Vagina (tissue), 2 donors: ENCODE results near the gene OSM.

Experiments used
- POLR2A ChIP-seq, 2 donors: fragments of 450-650 bp; IDR thresholded peaks; one replicate each; pipeline ENCODE4 v1.6.1; 2017; ENCODE audit warnings: antibody characterized with exemption in 2 of 2, mild to moderate bottlenecking in 2 of 2, moderate library complexity in 2 of 2
- POLR2AphosphoS5 ChIP-seq, 2 donors: sonication (generic); formaldehyde crosslinking; IDR thresholded peaks; one replicate each; pipeline ENCODE4 v1.9.0; 2017; ENCODE audit warnings: antibody characterized with exemption in 2 of 2, mild to moderate bottlenecking in 2 of 2, low read depth in 1 of 2; ENCODE audit not compliant: insufficient read depth in 1 of 2
- TF ChIP-seq, protein P1 (sequence below), 3 experiments: fragments of 450-650 bp in 2 of 3; fragments of 200-600 bp in 1 of 3; sonication (generic) in 1 of 3; IDR thresholded peaks; one replicate each; pipeline ENCODE4 v1.5.1; 2017 to 2019; ENCODE audit warnings: antibody characterized with exemption in 3 of 3, mild to moderate bottlenecking in 2 of 3, moderate library complexity in 2 of 3

DNA sequence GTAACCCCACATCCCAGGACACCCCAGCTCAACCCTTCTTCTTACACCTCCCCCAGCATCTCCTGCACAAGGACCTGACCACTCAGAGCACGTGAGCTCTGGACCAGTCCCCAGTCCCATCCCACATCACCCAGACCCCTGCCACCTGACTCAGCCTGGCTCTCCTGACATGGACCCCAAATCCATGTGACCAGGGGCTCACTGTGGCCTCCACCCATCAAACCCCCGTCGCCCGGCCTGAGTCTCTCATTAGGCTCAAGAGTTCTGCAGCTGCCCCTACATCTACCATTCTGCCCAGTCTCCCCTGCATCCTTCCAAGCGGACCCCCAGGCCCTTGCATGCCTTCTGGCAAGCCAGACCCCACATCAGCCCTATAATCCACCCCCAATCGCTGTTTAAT, 18.2 kb downstream of the OSM start:
- TF ChIP-seq, protein P1, sequence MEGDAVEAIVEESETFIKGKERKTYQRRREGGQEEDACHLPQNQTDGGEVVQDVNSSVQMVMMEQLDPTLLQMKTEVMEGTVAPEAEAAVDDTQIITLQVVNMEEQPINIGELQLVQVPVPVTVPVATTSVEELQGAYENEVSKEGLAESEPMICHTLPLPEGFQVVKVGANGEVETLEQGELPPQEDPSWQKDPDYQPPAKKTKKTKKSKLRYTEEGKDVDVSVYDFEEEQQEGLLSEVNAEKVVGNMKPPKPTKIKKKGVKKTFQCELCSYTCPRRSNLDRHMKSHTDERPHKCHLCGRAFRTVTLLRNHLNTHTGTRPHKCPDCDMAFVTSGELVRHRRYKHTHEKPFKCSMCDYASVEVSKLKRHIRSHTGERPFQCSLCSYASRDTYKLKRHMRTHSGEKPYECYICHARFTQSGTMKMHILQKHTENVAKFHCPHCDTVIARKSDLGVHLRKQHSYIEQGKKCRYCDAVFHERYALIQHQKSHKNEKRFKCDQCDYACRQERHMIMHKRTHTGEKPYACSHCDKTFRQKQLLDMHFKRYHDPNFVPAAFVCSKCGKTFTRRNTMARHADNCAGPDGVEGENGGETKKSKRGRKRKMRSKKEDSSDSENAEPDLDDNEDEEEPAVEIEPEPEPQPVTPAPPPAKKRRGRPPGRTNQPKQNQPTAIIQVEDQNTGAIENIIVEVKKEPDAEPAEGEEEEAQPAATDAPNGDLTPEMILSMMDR (IDR thresholded peaks at IDR 0.05), result no peak
- TF ChIP-seq POLR2AphosphoS5 (IDR thresholded peaks at IDR 0.05; ENCODE audit: insufficient read depth in 1 of 2, low read depth in 1 of 2), result no peak
- no peak for TF ChIP-seq POLR2A (IDR thresholded peaks at IDR 0.05)
